ENCODE results near the gene CDC5L. TPM values are rescaled to one million over a fixed set of nuclear protein-coding genes. Genes with fewer than 3 reads are reported as not detected.

The CDC5L gene
- total RNA-seq, 5 donors from 2014 or later (not counting 1 experiment from before 2014, with no cell fraction given): 16.9 to 18.8 (median 17.9) TPM

- ChIA-PET CTCF (interaction anchor here (0.6 to 0.8 kb wide), 3 partner anchors 478 to 1452 kb away, joined by 3 to 5 read pairs (median 3); no protein-coding TSS in a partner anchor), POLR2A (no interaction called here)
- no peak for ATAC-seq (replicated peaks in 1 of 4)
- Histone ChIP-seq H3K36me3 (ENCODE audit: control insufficient read depth in 2 of 2, extremely low read depth in 1 of 2, insufficient read depth in 1 of 2, low read length in 1 of 2) (no peaks in the 10 kb centered on the region), H3K4me1 (ENCODE audit: control insufficient read depth in 1 of 2, extremely low read depth in 1 of 2, insufficient read depth in 2 of 2, low read length in 2 of 2) (peaks cover 0 to 8% of the 10 kb centered on the region in 2 experiments), H3K27ac (ENCODE audit: low read length) (no peak overlapping the region), H3K27me3 (replicated peaks in 1 of 2; ENCODE audit: control insufficient read depth in 2 of 2, extremely low read depth in 1 of 2, insufficient read depth in 2 of 2, low read length in 1 of 2) (peaks cover 0 to 24% of the 10 kb centered on the region in 2 experiments), H3K4me3 (ENCODE audit: control insufficient read depth in 1 of 2, extremely low read depth in 1 of 2, low read length in 1 of 2) (no peak overlapping the region), H3K9me3 (no peaks in the 10 kb centered on the region)
- peaks cover 10 to 14% of the 10 kb centered on the region in 2 donors for H3K27me3 Mint-ChIP-seq
- H3K9me3 Mint-ChIP-seq: no peaks in the 10 kb centered on the region
- peak in 1 of 35 experiments; percentile 12 for DNase-seq
- WGBS (ENCODE audit: insufficient coverage): 94% methylated on average over 12 of the region's 15 CpGs
- H3K4me3 Mint-ChIP-seq: no peak overlapping the region
- H3K4me1 Mint-ChIP-seq: peaks cover 0 to 2% (median 0%) of the 10 kb centered on the region in 3 donors
- H3K36me3 Mint-ChIP-seq: no peaks in the 10 kb centered on the region
- no peak overlapping the region for H3K27ac Mint-ChIP-seq
These were observed 83.9 kb downstream of the CDC5L start for GRCh38 chr6:44471271-44471981.

GRCh38 chr6:44472250-44472945 lies 84.9 kb downstream of the CDC5L start:
- Mint-ChIP-seq H3K27me3 (peaks cover 6 to 7% of the 10 kb centered on the region in 2 donors), H3K36me3 (no peaks in the 10 kb centered on the region), H3K9me3 (no peaks in the 10 kb centered on the region), H3K27ac (no peak overlapping the region), H3K4me1 (peaks cover 0 to 2% (median 0%) of the 10 kb centered on the region in 3 donors), H3K4me3 (no peak overlapping the region)
- WGBS (ENCODE audit: insufficient coverage): 90% methylated on average over 10 of the region's 13 CpGs
- H3K36me3 ChIP-seq (ENCODE audit: control insufficient read depth in 2 of 2, extremely low read depth in 1 of 2, insufficient read depth in 1 of 2, low read length in 1 of 2): no peaks in the 10 kb centered on the region
- no peak overlapping the region for H3K27ac ChIP-seq (ENCODE audit: low read length)
- H3K4me3 ChIP-seq (ENCODE audit: control insufficient read depth in 1 of 2, extremely low read depth in 1 of 2, low read length in 1 of 2): no peak overlapping the region
- H3K9me3 ChIP-seq: no peaks in the 10 kb centered on the region
- H3K4me1 ChIP-seq (ENCODE audit: control insufficient read depth in 1 of 2, extremely low read depth in 1 of 2, insufficient read depth in 2 of 2, low read length in 2 of 2): peaks cover 0 to 8% of the 10 kb centered on the region in 2 experiments
- ChIA-PET POLR2A (no interaction called here), CTCF (interaction anchor here in 1 of 2 donors (0.8 kb wide), 1 partner anchor 1242 kb away, joined by 3 read pairs; no protein-coding TSS in a partner anchor)
- ATAC-seq (replicated peaks in 1 of 4): no peak
- no peak for DNase-seq
- H3K27me3 ChIP-seq (replicated peaks in 1 of 2; ENCODE audit: control insufficient read depth in 2 of 2, extremely low read depth in 1 of 2, insufficient read depth in 2 of 2, low read length in 1 of 2): peaks cover 0 to 31% of the 10 kb centered on the region in 2 experiments

- no peak overlapping the region for H3K27ac Mint-ChIP-seq
- Histone ChIP-seq H3K9me3 (no peaks in the 10 kb centered on the region), H3K27me3 (replicated peaks in 1 of 2; ENCODE audit: control insufficient read depth in 2 of 2, extremely low read depth in 1 of 2, insufficient read depth in 2 of 2, low read length in 1 of 2) (peaks cover 0 to 34% of the 10 kb centered on the region in 2 experiments), H3K36me3 (ENCODE audit: control insufficient read depth in 2 of 2, extremely low read depth in 1 of 2, insufficient read depth in 1 of 2, low read length in 1 of 2) (no peaks in the 10 kb centered on the region), H3K27ac (ENCODE audit: low read length) (no peak overlapping the region), H3K4me1 (ENCODE audit: control insufficient read depth in 1 of 2, extremely low read depth in 1 of 2, insufficient read depth in 2 of 2, low read length in 2 of 2) (peaks cover 0 to 8% of the 10 kb centered on the region in 2 experiments), H3K4me3 (ENCODE audit: control insufficient read depth in 1 of 2, extremely low read depth in 1 of 2, low read length in 1 of 2) (no peak overlapping the region)
- DNase-seq: no peak
- CTCF ChIA-PET: no interaction called here
- H3K36me3 Mint-ChIP-seq: no peaks in the 10 kb centered on the region
- H3K4me1 Mint-ChIP-seq: peaks cover 0 to 2% (median 0%) of the 10 kb centered on the region in 3 donors
- ATAC-seq (replicated peaks in 1 of 4): no peak
- POLR2A ChIA-PET: no interaction called here
- no peak overlapping the region for H3K4me3 Mint-ChIP-seq
- H3K27me3 Mint-ChIP-seq: peaks cover 5 to 6% of the 10 kb centered on the region in 2 donors
- WGBS (ENCODE audit: insufficient coverage): 73% methylated on average over 12 of the region's 19 CpGs
- no peaks in the 10 kb centered on the region for H3K9me3 Mint-ChIP-seq
These were observed 86.1 kb downstream of the CDC5L start for GRCh38 chr6:44473393-44474189.

GRCh38 chr6:44474190-44474631 lies 86.7 kb downstream of the CDC5L start:
- no peaks in the 10 kb centered on the region for H3K36me3 ChIP-seq (ENCODE audit: control insufficient read depth in 2 of 2, extremely low read depth in 1 of 2, insufficient read depth in 1 of 2, low read length in 1 of 2)
- ChIA-PET POLR2A (no interaction called here), CTCF (interaction anchor here in 1 of 2 donors (2.2 kb wide), 1 partner anchor 1240 kb away, joined by 22 read pairs; no protein-coding TSS in a partner anchor)
- Mint-ChIP-seq H3K4me3 (no peak overlapping the region), H3K4me1 (peaks cover 0 to 2% (median 0%) of the 10 kb centered on the region in 3 donors), H3K27me3 (peaks cover 5 to 6% of the 10 kb centered on the region in 2 donors), H3K27ac (no peak overlapping the region), H3K9me3 (no peaks in the 10 kb centered on the region), H3K36me3 (no peaks in the 10 kb centered on the region)
- peaks cover 0 to 34% of the 10 kb centered on the region in 2 experiments for H3K27me3 ChIP-seq (replicated peaks in 1 of 2; ENCODE audit: control insufficient read depth in 2 of 2, extremely low read depth in 1 of 2, insufficient read depth in 2 of 2, low read length in 1 of 2)
- DNase-seq (no peak), ATAC-seq (replicated peaks in 1 of 4) (no peak)
- peaks cover 0 to 8% of the 10 kb centered on the region in 2 experiments for H3K4me1 ChIP-seq (ENCODE audit: control insufficient read depth in 1 of 2, extremely low read depth in 1 of 2, insufficient read depth in 2 of 2, low read length in 2 of 2)
- H3K4me3 ChIP-seq (ENCODE audit: control insufficient read depth in 1 of 2, extremely low read depth in 1 of 2, low read length in 1 of 2): no peak overlapping the region
- 80% methylated on average over 5 of the region's 9 CpGs for WGBS (ENCODE audit: insufficient coverage)
- H3K27ac ChIP-seq (ENCODE audit: low read length): no peak overlapping the region
- H3K9me3 ChIP-seq: no peaks in the 10 kb centered on the region

- Mint-ChIP-seq H3K9me3 (no peaks in the 10 kb centered on the region), H3K36me3 (no peaks in the 10 kb centered on the region), H3K4me1 (peaks cover 0 to 2% (median 0%) of the 10 kb centered on the region in 3 donors), H3K27me3 (peaks cover 5 to 6% of the 10 kb centered on the region in 2 donors), H3K4me3 (no peak overlapping the region), H3K27ac (no peak overlapping the region)
- Histone ChIP-seq H3K4me1 (ENCODE audit: control insufficient read depth in 1 of 2, extremely low read depth in 1 of 2, insufficient read depth in 2 of 2, low read length in 2 of 2) (peaks cover 0 to 8% of the 10 kb centered on the region in 2 experiments), H3K27ac (ENCODE audit: low read length) (no peak overlapping the region), H3K9me3 (no peaks in the 10 kb centered on the region), H3K36me3 (ENCODE audit: control insufficient read depth in 2 of 2, extremely low read depth in 1 of 2, insufficient read depth in 1 of 2, low read length in 1 of 2) (no peaks in the 10 kb centered on the region), H3K4me3 (ENCODE audit: control insufficient read depth in 1 of 2, extremely low read depth in 1 of 2, low read length in 1 of 2) (no peak overlapping the region), H3K27me3 (replicated peaks in 1 of 2; ENCODE audit: control insufficient read depth in 2 of 2, extremely low read depth in 1 of 2, insufficient read depth in 2 of 2, low read length in 1 of 2) (peaks cover 0 to 33% of the 10 kb centered on the region in 2 experiments)
- no peak for DNase-seq
- ChIA-PET CTCF (interaction anchor here (1.4 to 2.2 kb wide), 4 partner anchors 13 to 1936 kb away, joined by 4 to 22 read pairs (median 14); no protein-coding TSS in a partner anchor), POLR2A (no interaction called here)
- WGBS (ENCODE audit: insufficient coverage): no CpG with 5 or more reads among the region's 1 CpG
- ATAC-seq (replicated peaks in 1 of 4): no peak
These were observed 87.1 kb downstream of the CDC5L start for GRCh38 chr6:44474643-44475042.

GRCh38 chr6:44475417-44475778 lies 87.9 kb downstream of the CDC5L start:
- Histone ChIP-seq H3K27ac (ENCODE audit: low read length) (no peak overlapping the region), H3K4me1 (ENCODE audit: control insufficient read depth in 1 of 2, extremely low read depth in 1 of 2, insufficient read depth in 2 of 2, low read length in 2 of 2) (peaks cover 0 to 8% of the 10 kb centered on the region in 2 experiments), H3K36me3 (ENCODE audit: control insufficient read depth in 2 of 2, extremely low read depth in 1 of 2, insufficient read depth in 1 of 2, low read length in 1 of 2) (no peaks in the 10 kb centered on the region), H3K9me3 (no peaks in the 10 kb centered on the region), H3K4me3 (ENCODE audit: control insufficient read depth in 1 of 2, extremely low read depth in 1 of 2, low read length in 1 of 2) (no peak overlapping the region), H3K27me3 (replicated peaks in 1 of 2; ENCODE audit: control insufficient read depth in 2 of 2, extremely low read depth in 1 of 2, insufficient read depth in 2 of 2, low read length in 1 of 2) (peaks cover 0 to 29% of the 10 kb centered on the region in 2 experiments)
- no peak overlapping the region for H3K27ac Mint-ChIP-seq
- ATAC-seq (replicated peaks in 1 of 4) (peak in 3 of 4 experiments; percentile 18 to 29 (median 28)), DNase-seq (no peak)
- H3K4me3 Mint-ChIP-seq: no peak overlapping the region
- H3K27me3 Mint-ChIP-seq: peaks cover 5 to 6% of the 10 kb centered on the region in 2 donors
- CTCF ChIA-PET: interaction anchor here (0.6 to 2.2 kb wide), 18 partner anchors 14 to 1937 kb away, joined by 3 to 22 read pairs (median 4); no protein-coding TSS in a partner anchor
- no peaks in the 10 kb centered on the region for H3K9me3 Mint-ChIP-seq
- POLR2A ChIA-PET: no interaction called here
- no peaks in the 10 kb centered on the region for H3K36me3 Mint-ChIP-seq
- 21% methylated on average over 5 of the region's 6 CpGs for WGBS (ENCODE audit: insufficient coverage)
- H3K4me1 Mint-ChIP-seq: peaks cover 0 to 2% (median 0%) of the 10 kb centered on the region in 3 donors
